T-cell (primary cell): Measurements from ENCODE around the gene SH3RF3. TPM values are rescaled to one million over a fixed set of nuclear protein-coding genes. Genes with fewer than 3 reads are reported as not detected.

Source experiments
- ATAC-seq, 4 experiments: fragments of 200-7000 bp in 3 of 4; fragments of 150-1000 bp in 1 of 4; cut with Tn5 transposase; replicated peaks in 1 of 4; 1 replicate in 3 of 4; 2 replicates in 1 of 4; pipeline ENCODE4 v1.10.0; 2021; ENCODE audit warnings: moderate library complexity in 3 of 4, mild to moderate bottlenecking in 2 of 4, moderate number of reproducible peaks in 1 of 4
- CTCF ChIA-PET, 2 donors: fragments of 300-600 bp; sonication (Branson Sonifier 250); formaldehyde crosslinking; loops; one replicate each; lab custom pipeline; 2022; ENCODE audit warnings: antibody characterized with exemption in 2 of 2; lab: Charles Lee
- POLR2A ChIA-PET, 2 donors: fragments of 300-600 bp; sonication (Branson Sonifier 250); formaldehyde crosslinking; loops; one replicate each; lab custom pipeline; 2022; ENCODE audit warnings: antibody characterized with exemption in 2 of 2; lab: Charles Lee
- DNase-seq, 35 experiments: peaks; one replicate each; pipeline versions ENCODE4 v3.0.0 to v3.0.0-alpha.2; 2013 to 2023
- H3K27ac ChIP-seq: one replicate; pipeline ENCODE4 v1.5.1; 2013; ENCODE audit warnings: low read length
- H3K27me3 ChIP-seq, 2 experiments: replicated peaks in 1 of 2; 1 replicate in 1 of 2; 2 replicates in 1 of 2; pipeline versions ENCODE4 v1.6.1 to v1.7.0; 2013; ENCODE audit warnings: low read length in 1 of 2, mixed read lengths in 1 of 2; ENCODE audit not compliant: control insufficient read depth in 2 of 2, insufficient read depth in 2 of 2; ENCODE audit errors: extremely low read depth in 1 of 2
- H3K36me3 ChIP-seq, 2 donors: 1 replicate in 1 of 2; 2 replicates in 1 of 2; pipeline versions ENCODE4 v1.6.1 to v1.7.0; 2013; ENCODE audit warnings: low read length in 1 of 2; ENCODE audit not compliant: control insufficient read depth in 2 of 2, insufficient read depth in 1 of 2; ENCODE audit errors: extremely low read depth in 1 of 2
- H3K4me1 ChIP-seq, 2 experiments: 1 replicate in 1 of 2; 2 replicates in 1 of 2; pipeline versions ENCODE4 v1.6.1 to v1.7.0; 2013; ENCODE audit warnings: low read length in 2 of 2, mixed read lengths in 1 of 2; ENCODE audit not compliant: insufficient read depth in 2 of 2, control insufficient read depth in 1 of 2; ENCODE audit errors: extremely low read depth in 1 of 2
- H3K4me3 ChIP-seq, 2 donors: 1 replicate in 1 of 2; 2 replicates in 1 of 2; pipeline versions ENCODE4 v1.5.1 to v1.7.0; 2013; ENCODE audit warnings: mild to moderate bottlenecking in 2 of 2, low read length in 1 of 2, moderate library complexity in 1 of 2; ENCODE audit not compliant: control insufficient read depth in 1 of 2; ENCODE audit errors: extremely low read depth in 1 of 2
- H3K9me3 ChIP-seq: 2 replicates; pipeline ENCODE4 v1.7.0; 2013
- H3K27ac Mint-ChIP-seq, 2 donors: one replicate each; pipeline ENCODE4 v1.8.0; 2020 to 2021; ENCODE audit warnings: mild to moderate bottlenecking in 2 of 2, mixed read lengths in 2 of 2
- H3K27me3 Mint-ChIP-seq, 2 donors: one replicate each; pipeline ENCODE4 v1.8.0; 2021 to 2022; ENCODE audit warnings: mixed read lengths in 2 of 2
- H3K36me3 Mint-ChIP-seq: one replicate; pipeline ENCODE4 v1.8.0; 2021; ENCODE audit warnings: mixed read lengths
- H3K4me1 Mint-ChIP-seq, 3 donors: one replicate each; pipeline ENCODE4 v1.8.0; 2020 to 2022; ENCODE audit warnings: mixed read lengths in 3 of 3, mild to moderate bottlenecking in 1 of 3
- H3K4me3 Mint-ChIP-seq, 3 donors: one replicate each; pipeline ENCODE4 v1.8.0; 2020 to 2022; ENCODE audit warnings: mild to moderate bottlenecking in 3 of 3, mixed read lengths in 3 of 3, moderate library complexity in 3 of 3
- H3K9me3 Mint-ChIP-seq, 3 donors: one replicate each; pipeline ENCODE4 v1.8.0; 2020 to 2022; ENCODE audit warnings: mixed read lengths in 3 of 3
- WGBS: methylation state at CpG from one replicate; pipeline ENCODE4 v1.1.5; 2013; ENCODE audit warnings: missing lambda C conversion rate; ENCODE audit not compliant: insufficient coverage; 5-methylcytosine and 5-hydroxymethylcytosine counted together
- total RNA-seq, 35 experiments: library from RNA in 6 of 35; stranded (reverse) in 6 of 35; fragments of 120-200 nt in 1 of 35; gene quantifications; one replicate each; pipeline versions ENCODE4 v1.2.1 to v1.2.4 and lab custom pipeline; 2013 to 2026

SH3RF3 gene
- total RNA-seq, 5 donors from 2014 or later (not counting 1 experiment from before 2014, with no cell fraction given): 1.8 to 4.6 (median 3.6) TPM

GRCh38 chr2:109427661-109428091 lies 298.7 kb downstream of the SH3RF3 start:
- no peaks in the 10 kb centered on the region for H3K36me3 Mint-ChIP-seq
- DNase-seq (no peak), ATAC-seq (no peak)
- Histone ChIP-seq H3K4me1 (no peaks in the 10 kb centered on the region), H3K27ac (no peak overlapping the region), H3K9me3 (no peaks in the 10 kb centered on the region), H3K36me3 (peaks cover 0 to 5% of the 10 kb centered on the region in 2 donors), H3K27me3 (peaks cover 0 to 3% of the 10 kb centered on the region in 2 experiments), H3K4me3 (no peak overlapping the region)
- CTCF ChIA-PET: no interaction called here
- POLR2A ChIA-PET: no interaction called here
- H3K9me3 Mint-ChIP-seq: no peaks in the 10 kb centered on the region
- no peaks in the 10 kb centered on the region for H3K4me1 Mint-ChIP-seq
- 83% methylated on average over 11 of the region's 11 CpGs for WGBS
- peaks cover 0 to 2% of the 10 kb centered on the region in 2 donors for H3K27me3 Mint-ChIP-seq
- H3K27ac Mint-ChIP-seq: no peak overlapping the region
- H3K4me3 Mint-ChIP-seq: no peak overlapping the region

GRCh38 chr2:109428281-109428680 lies 299.3 kb downstream of the SH3RF3 start:
- no peaks in the 10 kb centered on the region for H3K4me1 ChIP-seq
- no peaks in the 10 kb centered on the region for H3K9me3 Mint-ChIP-seq
- H3K27me3 Mint-ChIP-seq: peaks cover 0 to 2% of the 10 kb centered on the region in 2 donors
- peaks cover 0 to 3% of the 10 kb centered on the region in 2 experiments for H3K27me3 ChIP-seq
- no peak overlapping the region for H3K27ac ChIP-seq
- H3K4me1 Mint-ChIP-seq: no peaks in the 10 kb centered on the region
- POLR2A ChIA-PET: no interaction called here
- ATAC-seq: no peak
- 85% methylated on average over 10 of the region's 12 CpGs for WGBS
- no peaks in the 10 kb centered on the region for H3K36me3 Mint-ChIP-seq
- CTCF ChIA-PET: no interaction called here
- H3K27ac Mint-ChIP-seq: no peak overlapping the region
- DNase-seq: no peak
- peaks cover 0 to 5% of the 10 kb centered on the region in 2 donors for H3K36me3 ChIP-seq
- H3K9me3 ChIP-seq: no peaks in the 10 kb centered on the region
- no peak overlapping the region for H3K4me3 ChIP-seq
- H3K4me3 Mint-ChIP-seq: no peak overlapping the region

- Histone ChIP-seq H3K4me1 (no peaks in the 10 kb centered on the region), H3K36me3 (peaks cover 0 to under 1% of the 10 kb centered on the region in 2 donors), H3K27ac (no peak overlapping the region), H3K27me3 (peaks cover 0 to 6% of the 10 kb centered on the region in 2 experiments), H3K4me3 (no peak overlapping the region), H3K9me3 (no peaks in the 10 kb centered on the region)
- Mint-ChIP-seq H3K4me1 (no peaks in the 10 kb centered on the region), H3K4me3 (no peak overlapping the region), H3K27ac (no peak overlapping the region), H3K27me3 (peaks cover 0 to 2% of the 10 kb centered on the region in 2 donors), H3K9me3 (no peaks in the 10 kb centered on the region), H3K36me3 (no peaks in the 10 kb centered on the region)
- no peak for DNase-seq
- CTCF ChIA-PET: no interaction called here
- no peak for ATAC-seq
- POLR2A ChIA-PET: no interaction called here
- WGBS: 88% methylated on average over 13 of the region's 19 CpGs
These were observed 300.0 kb downstream of the SH3RF3 start for GRCh38 chr2:109428841-109429566.

GRCh38 chr2:109429567-109430328 lies 300.7 kb downstream of the SH3RF3 start:
- no peak overlapping the region for H3K27ac Mint-ChIP-seq

GRCh38 chr2:109430329-109430636 lies 301.3 kb downstream of the SH3RF3 start:
- no peak overlapping the region for H3K27ac ChIP-seq
- H3K27me3 ChIP-seq: peaks cover 0 to 9% of the 10 kb centered on the region in 2 experiments
- H3K9me3 ChIP-seq: no peaks in the 10 kb centered on the region
- WGBS: 73% methylated on average over 2 of the region's 5 CpGs
- no peak for ATAC-seq
- peaks cover 0 to 2% of the 10 kb centered on the region in 2 donors for H3K27me3 Mint-ChIP-seq
- ChIA-PET CTCF (interaction anchor here in 1 of 2 donors (0.6 kb wide), 1 partner anchor 1034 kb away, joined by 6 read pairs; no protein-coding TSS in a partner anchor), POLR2A (no interaction called here)
- no peak overlapping the region for H3K4me3 ChIP-seq
- no peak overlapping the region for H3K27ac Mint-ChIP-seq
- H3K9me3 Mint-ChIP-seq: no peaks in the 10 kb centered on the region
- H3K36me3 ChIP-seq: no peaks in the 10 kb centered on the region
- no peaks in the 10 kb centered on the region for H3K36me3 Mint-ChIP-seq
- no peak for DNase-seq
- H3K4me3 Mint-ChIP-seq: no peak overlapping the region
- no peaks in the 10 kb centered on the region for H3K4me1 Mint-ChIP-seq
- H3K4me1 ChIP-seq: no peaks in the 10 kb centered on the region

More at GRCh38 chr2:109429567-109430328, 300.7 kb downstream of the SH3RF3 start:
- Histone ChIP-seq H3K9me3 (no peaks in the 10 kb centered on the region), H3K27ac (no peak overlapping the region), H3K27me3 (peaks cover 0 to 6% of the 10 kb centered on the region in 2 experiments), H3K4me1 (no peaks in the 10 kb centered on the region), H3K4me3 (no peak overlapping the region), H3K36me3 (no peaks in the 10 kb centered on the region)
- DNase-seq (no peak), ATAC-seq (no peak)
- POLR2A ChIA-PET: no interaction called here
- Mint-ChIP-seq H3K4me3 (no peak overlapping the region), H3K4me1 (no peaks in the 10 kb centered on the region), H3K27me3 (peaks cover 0 to 2% of the 10 kb centered on the region in 2 donors), H3K9me3 (no peaks in the 10 kb centered on the region), H3K36me3 (no peaks in the 10 kb centered on the region)
- WGBS: 77% methylated on average over 13 of the region's 18 CpGs
- CTCF ChIA-PET: no interaction called here

- POLR2A ChIA-PET: interaction anchor here in 1 of 2 donors (0.5 kb wide), 1 partner anchor 20 kb away, joined by 3 read pairs; no protein-coding TSS in a partner anchor
- Mint-ChIP-seq H3K36me3 (no peaks in the 10 kb centered on the region), H3K27ac (no peak overlapping the region)
These were observed 303.4 kb downstream of the SH3RF3 start for GRCh38 chr2:109432421-109432820.

More at GRCh38 chr2:109432421-109432820, 303.4 kb downstream of the SH3RF3 start:
- DNase-seq (no peak), ATAC-seq (no peak)
- Histone ChIP-seq H3K4me3 (no peak overlapping the region), H3K4me1 (no peaks in the 10 kb centered on the region), H3K9me3 (no peaks in the 10 kb centered on the region), H3K36me3 (peaks cover 0 to 5% of the 10 kb centered on the region in 2 donors), H3K27me3 (peaks cover 0 to 10% of the 10 kb centered on the region in 2 experiments), H3K27ac (no peak overlapping the region)
- Mint-ChIP-seq H3K4me1 (no peaks in the 10 kb centered on the region), H3K27me3 (peaks cover 0 to 2% of the 10 kb centered on the region in 2 donors), H3K9me3 (no peaks in the 10 kb centered on the region), H3K4me3 (no peak overlapping the region)
- WGBS: 91% methylated on average over 15 of the region's 17 CpGs
- CTCF ChIA-PET: no interaction called here
